Fibroblast of the aortic adventitia (primary cell): ENCODE data around the gene PPL. TPM values are rescaled to one million over a fixed set of nuclear protein-coding genes. Genes with fewer than 3 reads are reported as not detected.
A peak's percentile ranks its signal among the peaks of the same experiment; 100 is the strongest.

ENCODE experiments used
- DNase-seq: peaks from one replicate; pipeline ENCODE4 v3.0.0-alpha.2; 2010; ENCODE audit warnings: low read depth
- H3K4me3 ChIP-seq: 2 replicates; pipeline ENCODE4 v1.5.1; 2011; ENCODE audit warnings: low read depth, mild to moderate bottlenecking, control low read depth, low read length, moderate library complexity
- CTCF ChIP-seq: IDR thresholded peaks from 2 replicates; pipeline ENCODE4 v1.5.1; 2011; ENCODE audit warnings: mild to moderate bottlenecking, low read length, control low read depth, inconsistent platforms; ENCODE audit not compliant: insufficient read depth
- total RNA-seq: library from RNA; depleted of rRNA; stranded (reverse); fragments of >200 nt; gene quantifications from 2 replicates; pipeline ENCODE4 v1.2.3, GENCODE V29; 2012; ENCODE audit warnings: low replicate concordance

PPL gene
- total RNA-seq, 1 donor: 57.9 TPM

DNA sequence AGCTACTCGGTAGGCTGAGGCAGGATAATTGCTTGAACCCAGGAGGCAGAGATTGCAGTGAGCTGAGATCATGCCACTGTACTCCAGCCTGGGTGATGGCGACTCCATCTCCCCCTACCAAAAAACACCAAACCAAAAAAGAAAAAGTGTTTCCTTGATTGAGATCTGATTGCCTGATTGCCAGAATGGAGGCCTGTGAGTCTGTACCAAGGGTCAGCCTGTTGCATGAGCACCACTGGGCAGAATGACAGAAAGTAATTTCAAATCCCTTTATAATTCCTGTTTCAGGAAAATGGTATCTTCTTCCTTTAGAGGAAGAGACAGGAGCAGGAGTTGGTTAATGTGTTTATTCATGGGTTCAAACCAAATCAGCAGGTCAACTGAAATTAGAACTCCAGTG lies 81.1 kb downstream of the PPL start:
- no peak for DNase-seq
- no peak for TF ChIP-seq CTCF
- no peak overlapping the region for H3K4me3 ChIP-seq

GRCh38 chr16:4855371-4855770 lies 81.6 kb downstream of the PPL start:
- DNase-seq: no peak
- no peak for TF ChIP-seq CTCF
- H3K4me3 ChIP-seq: no peak overlapping the region

DNA sequence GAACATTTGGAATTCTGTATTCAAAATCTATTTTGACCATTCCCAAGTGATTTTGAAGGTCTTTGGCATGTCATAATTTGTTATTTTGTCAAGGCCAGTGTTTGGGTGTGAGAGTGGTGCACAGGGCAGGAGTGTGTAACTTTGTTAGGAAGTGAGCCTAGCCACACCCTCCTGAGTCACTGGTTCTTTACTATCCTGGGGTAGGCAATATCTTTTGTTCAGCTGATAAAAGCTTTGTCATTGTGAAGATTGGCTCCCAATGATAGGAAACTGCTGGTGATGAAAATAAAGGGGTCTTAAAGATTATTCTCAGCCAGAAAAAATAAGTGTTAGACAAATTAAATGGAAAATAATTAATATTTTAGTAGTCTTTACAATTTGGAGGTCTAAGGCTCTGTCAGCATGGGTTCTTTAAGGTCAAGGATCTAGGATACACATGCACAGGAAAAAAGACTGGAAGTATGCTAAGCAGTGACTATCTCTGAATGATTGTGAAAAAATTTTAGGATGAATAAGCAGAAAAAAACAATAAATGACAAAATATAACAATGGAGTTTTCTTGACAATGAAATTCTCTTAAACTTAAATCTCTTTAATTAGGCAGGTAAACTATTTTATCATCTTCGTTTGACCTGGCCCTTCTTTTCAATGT lies 84.6 kb downstream of the PPL start:
- peak; percentile 68 for DNase-seq
- TF ChIP-seq CTCF: no peak
- H3K4me3 ChIP-seq: no peak overlapping the region

GRCh38 chr16:4850211-4850610 lies 86.7 kb downstream of the PPL start:
- peak overlapping the region; percentile 63 for H3K4me3 ChIP-seq
- no peak for TF ChIP-seq CTCF
- DNase-seq: peak; percentile 32

GRCh38 chr16:4847774-4848587 lies 89.0 kb downstream of the PPL start:
- no peak for TF ChIP-seq CTCF
- peak; percentile 76 for DNase-seq
- peak overlapping the region; percentile 71 for H3K4me3 ChIP-seq

- no peak for TF ChIP-seq CTCF
- peak; percentile 93 for DNase-seq
- H3K4me3 ChIP-seq: peak within 1 kb of the TSS; percentile 83
Observed at GRCh38 chr16:4846901-4847773, 89.8 kb downstream of the PPL start, which contains the start of the genes GLYR1 and UBN1. Gene GLYR1, minus strand, starts transcription at chr16:4847288. Its CDS starts 23 bp downstream, at chr16:4847265. Gene UBN1, plus strand, starts transcription at chr16:4847481. Its CDS starts 5,437 bp downstream, at chr16:4852918.
